ENCODE measurements around the gene NCDN. TPM values are rescaled to one million over a fixed set of nuclear protein-coding genes. Genes with fewer than 3 reads are reported as not detected.

NCDN gene
- total RNA-seq, 4 donors from 2014 or later = 8.7 to 16.8 (median 14.0) TPM

- Histone ChIP-seq H3K9me3 (no peaks in the 10 kb centered on the region), H3K4me3 (no peak overlapping the region), H3K27me3 (peaks cover 0 to 9% (median 6%) of the 10 kb centered on the region in 3 donors), H3K4me1 (peaks cover 7 to 15% of the 10 kb centered on the region in 2 donors), H3K27ac (no peak overlapping the region), H3K36me3 (peaks cover 0 to 9% of the 10 kb centered on the region in 2 donors)
- ATAC-seq (no peak), DNase-seq (no peak)
- in situ Hi-C loops (cut with MboI; ENCODE audit: low sequenced_read_pairs in 4 of 4) = loop anchor here (5.0 to 10.0 kb wide), 5 partner anchors 113 to 162 kb away; no protein-coding TSS in a partner anchor
- TF ChIP-seq CTCF (IDR thresholded peaks at IDR 0.05 in 4 of 5, conservative IDR thresholded peaks at IDR 0.05 in 1 of 5) (no peak), POLR2A (IDR thresholded peaks at IDR 0.05) (no peak)
- intact Hi-C loops (cut with DNase I; ENCODE audit: low total_unique reads) = no loop called here
Observed at GRCh38 chr1:35564884-35565741, 7.5 kb downstream of the NCDN start.

- ATAC-seq (no peak), DNase-seq (no peak)
- H3K4me1 ChIP-seq = peaks cover 4 to 9% of the 10 kb centered on the region in 2 donors
- in situ Hi-C loops (cut with MboI; ENCODE audit: low sequenced_read_pairs in 4 of 4) (loop anchor here (5.0 to 10.0 kb wide), 3 partner anchors 157 to 162 kb away; no protein-coding TSS in a partner anchor), intact Hi-C loops (cut with DNase I; ENCODE audit: low total_unique reads) (no loop called here)
- H3K9me3 ChIP-seq = no peaks in the 10 kb centered on the region
- no peak for TF ChIP-seq POLR2A (IDR thresholded peaks at IDR 0.05)
- TF ChIP-seq CTCF (IDR thresholded peaks at IDR 0.05 in 4 of 5, conservative IDR thresholded peaks at IDR 0.05 in 1 of 5) = no peak
- H3K27me3 ChIP-seq = peaks cover 4 to 15% (median 6%) of the 10 kb centered on the region in 3 donors
- H3K4me3 ChIP-seq = no peak overlapping the region
- H3K36me3 ChIP-seq = peaks cover 0 to 9% of the 10 kb centered on the region in 2 donors
- H3K27ac ChIP-seq = no peak overlapping the region
Observed at GRCh38 chr1:35565742-35566133, 8.1 kb downstream of the NCDN start.

GRCh38 chr1:35567947-35568558 lies 10.5 kb downstream of the NCDN start:
- intact Hi-C loops (cut with DNase I; ENCODE audit: low total_unique reads) = no loop called here
- Histone ChIP-seq H3K9me3 (no peaks in the 10 kb centered on the region), H3K4me1 (peaks cover 0 to 3% of the 10 kb centered on the region in 2 donors), H3K27ac (no peak overlapping the region), H3K27me3 (peaks cover 22 to 38% (median 23%) of the 10 kb centered on the region in 3 donors), H3K36me3 (peaks cover 0 to 5% of the 10 kb centered on the region in 2 donors), H3K4me3 (no peak overlapping the region)
- TF ChIP-seq POLR2A (IDR thresholded peaks at IDR 0.05) (no peak), CTCF (IDR thresholded peaks at IDR 0.05 in 4 of 5, conservative IDR thresholded peaks at IDR 0.05 in 1 of 5) (no peak)
- in situ Hi-C loops (cut with MboI; ENCODE audit: low sequenced_read_pairs in 4 of 4) = loop anchor here (5.0 to 10.0 kb wide), 3 partner anchors 154 to 159 kb away; no protein-coding TSS in a partner anchor
- no peak for ATAC-seq
- no peak for DNase-seq

- peaks cover 0 to 3% of the 10 kb centered on the region in 2 donors for H3K4me1 ChIP-seq
- in situ Hi-C loops (cut with MboI; ENCODE audit: low sequenced_read_pairs in 4 of 4) = loop anchor here (5.0 to 10.0 kb wide), 3 partner anchors 153 to 158 kb away; no protein-coding TSS in a partner anchor
- peak; percentile 60 to 71 for ATAC-seq
- peaks cover 29 to 47% (median 32%) of the 10 kb centered on the region in 3 donors for H3K27me3 ChIP-seq
- no peaks in the 10 kb centered on the region for H3K9me3 ChIP-seq
- intact Hi-C loops (cut with DNase I; ENCODE audit: low total_unique reads) = loop anchor here (1.0 kb wide), 2 partner anchors 158 to 205 kb away; no protein-coding TSS in a partner anchor
- DNase-seq = peak in 1 of 2 donors; percentile 34
- H3K27ac ChIP-seq = no peak overlapping the region
- H3K4me3 ChIP-seq = no peak overlapping the region
- no peaks in the 10 kb centered on the region for H3K36me3 ChIP-seq
- TF ChIP-seq POLR2A (IDR thresholded peaks at IDR 0.05) (no peak), CTCF (IDR thresholded peaks at IDR 0.05 in 4 of 5, conservative IDR thresholded peaks at IDR 0.05 in 1 of 5) (peak; percentile 58 to 82 (median 80))
Observed at GRCh38 chr1:35568975-35569395, 11.4 kb downstream of the NCDN start.
